Caki2 (cell line): ENCODE results near the gene PIK3R5. TPM values are rescaled to one million over a fixed set of nuclear protein-coding genes. Genes with fewer than 3 reads are reported as not detected.

Experiments used
- DNase-seq: peaks from one replicate; pipeline ENCODE4 v3.0.0-alpha.2; 2015; ENCODE audit warnings: low read depth
- in situ Hi-C: cut with HindIII; loops from 2 replicates; pipeline ENCODE4 v1.10.0; 2016; ENCODE audit warnings: low sequenced_read_pairs, low pct_unique_long_range_greater_than_20kb, mixed read lengths
- total RNA-seq: library from RNA; depleted of rRNA; stranded (reverse); fragments of >200 nt; shearing (Covaris generic); gene quantifications from 2 replicates; pipeline ENCODE4 v1.2.3, GENCODE V29; 2014; ENCODE audit warnings: low replicate concordance

The PIK3R5 gene
- total RNA-seq, 1 experiment from 2014 or later: 3.1 TPM

DNA sequence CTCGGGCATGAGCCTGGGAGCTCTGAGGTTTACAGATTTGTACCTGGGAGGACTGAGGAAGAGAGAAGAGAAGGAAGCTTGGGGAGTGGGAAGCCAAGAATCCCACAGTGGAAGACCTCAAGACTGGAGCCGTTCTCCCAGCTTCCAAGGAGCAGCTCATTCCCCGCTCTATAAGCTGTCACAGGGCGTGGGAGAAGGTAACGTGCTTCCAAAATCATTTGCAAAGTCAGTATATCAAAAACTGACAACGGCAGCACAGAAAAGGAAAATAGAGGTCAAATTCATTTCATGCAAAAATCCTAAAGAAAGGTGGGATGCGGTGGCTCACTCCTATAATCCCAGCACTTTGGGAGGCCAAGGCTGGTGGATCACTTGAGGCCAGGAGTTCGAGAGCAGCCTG lies 7.8 kb downstream of the PIK3R5 start:
- no peak for DNase-seq
- in situ Hi-C loops: no loop called here

DNA sequence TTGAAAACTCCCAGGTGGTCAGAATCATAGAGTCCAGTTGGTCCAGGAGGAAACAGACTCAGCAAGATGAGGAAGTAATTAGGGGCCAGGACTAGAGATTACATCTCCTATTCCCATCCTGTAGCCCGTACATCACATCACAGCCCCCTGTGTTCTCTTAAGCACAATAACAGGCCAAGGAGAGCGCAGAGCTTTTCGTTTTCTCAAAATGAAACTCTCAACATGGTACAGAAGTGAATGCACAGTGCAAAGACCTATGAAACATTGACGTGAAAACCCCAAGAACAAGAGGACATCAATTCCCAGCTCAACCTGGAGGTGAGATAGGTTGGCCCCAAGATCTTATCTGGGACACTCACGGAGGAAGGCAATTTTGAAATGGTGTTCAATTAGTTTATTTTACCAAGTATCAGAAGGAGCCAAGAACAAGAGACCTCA lies 9.0 kb downstream of the PIK3R5 start:
- no peak for DNase-seq
- in situ Hi-C loops: no loop called here

- DNase-seq: no peak
- in situ Hi-C loops: no loop called here
Measured at GRCh38 chr17:8955021-8955959, 10.2 kb downstream of the PIK3R5 start.

DNA sequence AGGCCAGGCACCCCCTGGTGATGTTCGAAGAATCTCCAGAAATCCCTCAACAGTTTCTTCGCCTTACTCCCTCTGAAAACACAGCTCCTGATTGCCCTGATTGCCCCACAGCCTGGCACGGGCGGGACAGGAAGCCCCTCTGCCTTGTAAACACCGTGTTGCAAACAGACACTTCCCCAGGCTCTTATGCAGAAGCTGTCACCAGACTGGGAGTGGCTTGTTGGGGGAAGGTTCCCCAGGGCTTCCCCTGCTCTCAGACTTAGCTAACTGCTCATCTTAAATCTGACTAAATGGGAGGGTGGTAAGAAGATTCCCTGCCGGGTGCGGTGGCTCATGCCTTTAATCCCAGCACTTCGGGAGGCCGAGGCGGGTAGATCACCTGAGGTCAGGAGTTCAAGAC lies 11.2 kb downstream of the PIK3R5 start:
- no peak for DNase-seq
- in situ Hi-C loops: no loop called here

DNA sequence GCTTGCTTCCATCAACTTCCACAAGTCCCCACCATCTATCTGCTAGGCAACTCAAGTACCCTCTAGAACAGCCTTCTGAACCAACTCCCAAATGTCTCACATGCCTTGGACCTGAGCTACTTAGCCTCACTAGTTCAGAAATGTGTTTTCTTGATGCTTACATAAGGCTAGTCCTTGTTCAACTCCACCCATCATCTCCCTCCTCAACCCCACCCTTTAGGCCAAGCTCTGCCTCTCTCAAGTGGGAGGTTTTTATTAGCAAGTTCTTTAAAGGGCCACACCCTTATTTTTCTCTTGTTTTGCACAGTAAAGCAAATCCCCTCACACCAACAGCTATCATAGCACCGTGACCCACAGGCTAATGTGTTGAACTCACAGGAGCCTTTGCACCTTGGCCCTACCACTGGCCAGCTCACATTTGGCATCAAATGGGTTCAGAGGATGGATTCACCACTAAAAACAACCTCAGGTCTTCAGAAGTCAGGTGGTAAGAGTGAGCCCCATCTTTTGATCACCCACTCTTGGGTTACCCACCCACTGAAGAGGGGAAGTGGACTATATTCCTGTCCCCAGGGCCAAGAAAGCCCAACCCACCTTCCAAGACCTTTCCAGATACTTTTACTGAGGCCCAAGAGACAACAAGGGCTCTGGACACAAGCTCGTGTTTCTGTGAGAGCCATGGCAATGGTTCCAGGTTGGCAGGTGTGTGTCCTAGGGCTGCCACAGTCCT lies 12.2 kb downstream of the PIK3R5 start:
- DNase-seq: no peak
- in situ Hi-C loops: no loop called here

DNA sequence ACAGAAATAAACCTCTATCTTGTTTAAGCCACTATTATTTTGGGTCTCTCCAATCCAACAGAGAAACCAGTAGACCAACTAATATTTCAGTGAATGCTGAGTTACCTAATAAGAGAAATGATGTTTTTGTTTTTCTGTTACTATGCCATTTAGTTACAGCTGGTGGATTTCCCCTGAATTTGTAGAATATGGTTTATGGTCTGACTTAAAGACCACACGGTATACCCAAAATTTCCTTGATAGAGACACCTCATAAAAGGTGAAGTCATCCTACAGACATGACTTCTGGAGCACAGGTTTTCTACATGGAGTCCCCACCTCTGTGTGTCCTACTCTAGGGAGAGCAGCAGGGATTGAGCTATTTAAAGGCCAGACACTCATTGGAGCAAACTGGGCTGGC lies 13.3 kb downstream of the PIK3R5 start:
- in situ Hi-C loops: no loop called here
- DNase-seq: no peak

- in situ Hi-C loops: no loop called here
- DNase-seq: no peak
Measured at GRCh38 chr17:8951206-8951605, 14.3 kb downstream of the PIK3R5 start.

- no peak for DNase-seq
- in situ Hi-C loops: no loop called here
Measured at GRCh38 chr17:8949061-8949661, 16.3 kb downstream of the PIK3R5 start.

GRCh38 chr17:8948462-8948861 lies 17.0 kb downstream of the PIK3R5 start:
- in situ Hi-C loops: no loop called here

DNA sequence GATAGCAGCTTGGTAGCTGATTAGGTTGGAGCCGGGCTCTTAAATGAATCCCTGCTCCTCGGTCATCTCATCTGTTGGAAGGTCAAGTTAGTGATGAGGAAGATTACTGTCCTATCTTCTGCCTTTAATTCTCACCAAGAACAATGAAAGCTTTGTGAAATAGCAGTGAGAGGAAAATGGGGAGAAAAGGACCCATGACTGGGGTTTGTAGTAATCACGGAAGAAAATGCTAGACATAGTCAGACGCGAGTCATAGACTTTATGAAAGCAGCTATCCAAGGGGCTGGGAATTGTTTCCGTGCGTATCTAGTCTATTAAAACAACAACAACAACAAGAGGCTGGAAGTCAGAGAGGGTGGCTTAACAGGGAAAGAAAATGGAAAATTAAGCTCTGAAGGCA lies 18.3 kb downstream of the PIK3R5 start:
- in situ Hi-C loops: no loop called here
- no peak for DNase-seq

More at GRCh38 chr17:8948462-8948861, 17.0 kb downstream of the PIK3R5 start:
- DNase-seq: no peak

GRCh38 chr17:8946476-8946875 lies 19.0 kb downstream of the PIK3R5 start:
- no peak for DNase-seq
- in situ Hi-C loops: no loop called here

DNA sequence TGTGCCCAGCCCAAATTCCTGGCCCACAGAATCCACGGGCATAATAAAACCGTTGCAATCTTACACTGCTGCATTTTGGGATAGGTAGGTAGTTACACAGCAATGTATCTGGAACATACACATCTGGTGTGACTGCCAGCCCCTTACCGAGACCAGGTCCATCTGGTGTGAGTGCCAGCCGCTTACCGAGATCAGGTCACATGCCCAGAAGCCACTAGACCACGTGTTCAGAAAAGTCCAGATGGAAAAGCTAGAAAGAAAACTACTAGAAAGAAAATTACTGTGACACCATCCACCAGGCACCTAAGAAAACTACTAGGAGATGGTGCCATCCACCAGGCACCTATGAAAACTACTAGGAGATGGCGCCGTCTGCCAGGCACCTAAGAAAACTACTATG lies 19.4 kb downstream of the PIK3R5 start:
- in situ Hi-C loops: no loop called here
- DNase-seq: no peak

DNA sequence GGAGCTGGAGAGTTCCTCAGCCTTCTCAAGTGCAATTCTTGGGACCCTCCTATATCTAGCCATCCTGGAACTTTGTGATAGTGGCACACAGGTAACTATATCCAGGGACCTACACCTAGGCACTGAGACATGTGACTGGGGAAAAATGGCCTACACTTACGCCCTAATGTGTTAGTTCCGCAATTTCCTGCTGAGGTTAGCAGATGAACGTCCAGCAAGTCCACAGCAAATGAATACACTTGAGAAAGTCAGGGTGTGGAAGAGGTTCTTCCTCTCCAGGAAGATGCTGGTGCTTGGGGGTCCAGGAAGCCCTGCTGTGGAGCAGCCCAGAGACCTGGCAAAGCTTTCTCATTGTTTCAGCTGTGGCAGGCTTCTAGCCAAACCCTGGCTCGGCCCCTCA lies 20.8 kb downstream of the PIK3R5 start:
- no peak for DNase-seq
- in situ Hi-C loops: no loop called here

GRCh38 chr17:8944083-8944482 lies 21.4 kb downstream of the PIK3R5 start:
- in situ Hi-C loops: no loop called here
- DNase-seq: no peak

GRCh38 chr17:8941980-8942622 lies 23.4 kb downstream of the PIK3R5 start:
- in situ Hi-C loops: no loop called here
- DNase-seq: no peak

GRCh38 chr17:8941520-8941919 lies 24.0 kb downstream of the PIK3R5 start:
- DNase-seq: no peak
- in situ Hi-C loops: no loop called here

GRCh38 chr17:8940866-8941471 lies 24.5 kb downstream of the PIK3R5 start:
- DNase-seq: no peak
- in situ Hi-C loops: no loop called here
